Esophagus muscularis mucosa (tissue), 3 donors: ENCODE data around the gene BCL3.

Experiments
- POLR2AphosphoS5 ChIP-seq, 2 donors: sonication (generic); formaldehyde crosslinking; IDR thresholded peaks; one replicate each; pipeline ENCODE4 v1.6.1; 2017; ENCODE audit warnings: antibody characterized with exemption in 2 of 2
- TF ChIP-seq, protein P1 (sequence below), 3 experiments: fragments of 200-600 bp in 2 of 3; fragments of 450-650 bp in 1 of 3; sonication (generic) in 2 of 3; IDR thresholded peaks; one replicate each; pipeline ENCODE4 v1.5.1; 2017 to 2019; ENCODE audit warnings: antibody characterized with exemption in 3 of 3, mild to moderate bottlenecking in 2 of 3, moderate library complexity in 1 of 3

DNA sequence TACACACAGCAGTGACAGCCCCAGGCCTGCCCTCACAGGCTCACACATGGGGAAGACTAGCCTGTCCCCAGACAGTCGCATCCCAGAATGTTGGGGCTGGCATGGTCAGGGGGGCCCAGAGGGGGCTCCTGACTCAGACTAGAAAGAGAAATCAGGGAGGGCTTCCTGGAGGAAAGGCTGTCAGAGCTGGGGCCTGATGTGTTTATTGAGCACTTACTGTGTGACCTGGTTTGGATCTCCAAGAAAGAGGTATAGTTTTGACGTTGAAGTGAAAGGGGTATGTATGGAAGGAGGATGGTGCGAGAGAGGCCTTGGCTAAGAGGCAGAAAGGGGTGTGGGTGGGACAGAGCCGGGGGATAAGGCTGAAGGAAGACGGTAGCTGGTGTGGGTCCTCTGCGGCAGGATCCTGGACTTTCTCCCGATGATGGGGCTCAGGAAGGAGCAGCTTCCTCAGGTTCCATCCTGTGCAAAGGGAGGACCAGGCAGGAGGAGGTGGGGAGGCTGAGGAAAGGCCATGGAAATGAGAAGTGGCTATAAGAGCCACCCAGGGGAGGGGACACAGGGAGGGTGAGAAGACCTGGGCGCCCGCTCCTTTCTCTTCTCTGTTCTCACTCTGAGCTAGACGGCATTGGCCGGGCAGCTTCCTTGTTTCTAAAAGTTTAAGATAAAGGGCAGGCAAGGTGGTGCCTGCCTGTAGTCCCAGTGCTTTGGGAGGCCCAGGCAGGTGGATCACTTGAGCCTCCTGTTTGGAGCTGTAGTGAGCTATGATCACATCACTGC lies 16.1 kb upstream of the BCL3 start:
- TF ChIP-seq POLR2AphosphoS5 (IDR thresholded peaks at IDR 0.05), result no peak
- TF ChIP-seq, protein P1, sequence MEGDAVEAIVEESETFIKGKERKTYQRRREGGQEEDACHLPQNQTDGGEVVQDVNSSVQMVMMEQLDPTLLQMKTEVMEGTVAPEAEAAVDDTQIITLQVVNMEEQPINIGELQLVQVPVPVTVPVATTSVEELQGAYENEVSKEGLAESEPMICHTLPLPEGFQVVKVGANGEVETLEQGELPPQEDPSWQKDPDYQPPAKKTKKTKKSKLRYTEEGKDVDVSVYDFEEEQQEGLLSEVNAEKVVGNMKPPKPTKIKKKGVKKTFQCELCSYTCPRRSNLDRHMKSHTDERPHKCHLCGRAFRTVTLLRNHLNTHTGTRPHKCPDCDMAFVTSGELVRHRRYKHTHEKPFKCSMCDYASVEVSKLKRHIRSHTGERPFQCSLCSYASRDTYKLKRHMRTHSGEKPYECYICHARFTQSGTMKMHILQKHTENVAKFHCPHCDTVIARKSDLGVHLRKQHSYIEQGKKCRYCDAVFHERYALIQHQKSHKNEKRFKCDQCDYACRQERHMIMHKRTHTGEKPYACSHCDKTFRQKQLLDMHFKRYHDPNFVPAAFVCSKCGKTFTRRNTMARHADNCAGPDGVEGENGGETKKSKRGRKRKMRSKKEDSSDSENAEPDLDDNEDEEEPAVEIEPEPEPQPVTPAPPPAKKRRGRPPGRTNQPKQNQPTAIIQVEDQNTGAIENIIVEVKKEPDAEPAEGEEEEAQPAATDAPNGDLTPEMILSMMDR (IDR thresholded peaks at IDR 0.05), result no peak
